Subcutaneous adipose tissue (tissue), 4 donors: ENCODE data around the gene CASQ2. TPM values are rescaled to one million over a fixed set of nuclear protein-coding genes. Genes with fewer than 3 reads are reported as not detected.

Experiments
- CTCF ChIP-seq: fragments of 450-650 bp; IDR thresholded peaks from one replicate; pipeline ENCODE4 v1.5.1; 2016; ENCODE audit warnings: low read depth, mild to moderate bottlenecking, control low read depth, antibody characterized with exemption, moderate library complexity
- total RNA-seq, 4 donors: library from RNA; depleted of rRNA; stranded (reverse); fragments of >200 nt; gene quantifications; one replicate each; pipeline ENCODE4 v1.1.0, GENCODE V29; 2016

Gene CASQ2
- total RNA-seq, 4 donors from 2014 or later: 2.4 to 22.2 (median 5.4) TPM

- no peak for TF ChIP-seq CTCF
Observed at GRCh38 chr1:115794976-115795639, 26.6 kb upstream of the CASQ2 start.

GRCh38 chr1:115793162-115793561 is 24.6 kb upstream of the CASQ2 start:
- no peak for TF ChIP-seq CTCF

- no peak for TF ChIP-seq CTCF
Observed at GRCh38 chr1:115791816-115792215, 23.3 kb upstream of the CASQ2 start.

- TF ChIP-seq CTCF: no peak
Observed at GRCh38 chr1:115790846-115791245, 22.3 kb upstream of the CASQ2 start.

GRCh38 chr1:115790356-115790755 is 21.8 kb upstream of the CASQ2 start:
- no peak for TF ChIP-seq CTCF

- TF ChIP-seq CTCF: no peak
Observed at GRCh38 chr1:115783311-115783710, 14.8 kb upstream of the CASQ2 start.

GRCh38 chr1:115782571-115783281 is 14.2 kb upstream of the CASQ2 start:
- TF ChIP-seq CTCF: no peak
